IPS DF 6.9 (cell line): ENCODE results near the gene STMND1.
"Not testable (repeated sequence)": the region's sequence is repeated elsewhere in the genome, so short reads cannot be mapped to it uniquely, and the experiment has no call there.

Source experiments
- DNase-seq: peaks from one replicate; pipeline ENCODE4 v3.0.0-alpha.2; 2013; ENCODE audit warnings: low read depth, low spot score
- H3K27ac ChIP-seq: one replicate; pipeline ENCODE4 v1.5.1; 2013; ENCODE audit warnings: low read length, control low read depth
- H3K27me3 ChIP-seq: 2 replicates; pipeline ENCODE4 v1.6.1; 2013; ENCODE audit warnings: mild to moderate bottlenecking, low read length; ENCODE audit not compliant: control insufficient read depth, insufficient read depth
- H3K36me3 ChIP-seq: 2 replicates; pipeline ENCODE4 v1.6.1; 2013; ENCODE audit warnings: low read length; ENCODE audit not compliant: control insufficient read depth, insufficient read depth
- H3K4me1 ChIP-seq: 2 replicates; pipeline ENCODE4 v1.6.1; 2013; ENCODE audit warnings: low read length; ENCODE audit not compliant: control insufficient read depth, insufficient read depth
- H3K4me3 ChIP-seq: 2 replicates; pipeline ENCODE4 v1.5.1; 2013; ENCODE audit warnings: mild to moderate bottlenecking, low read length
- H3K9me3 ChIP-seq: 2 replicates; pipeline ENCODE4 v1.6.1; 2013; ENCODE audit warnings: low read length, inconsistent platforms; ENCODE audit not compliant: control insufficient read depth, insufficient read depth
- WGBS: extraction: QIAGEN DNeasy Blood & Tissue Kit; methylation state at CpG from one replicate; pipeline ENCODE4 v1.1.7; 2013; ENCODE audit warnings: mixed read lengths, missing lambda C conversion rate; ENCODE audit not compliant: insufficient read length, insufficient coverage; 5-methylcytosine and 5-hydroxymethylcytosine counted together

STMND1 gene

DNA sequence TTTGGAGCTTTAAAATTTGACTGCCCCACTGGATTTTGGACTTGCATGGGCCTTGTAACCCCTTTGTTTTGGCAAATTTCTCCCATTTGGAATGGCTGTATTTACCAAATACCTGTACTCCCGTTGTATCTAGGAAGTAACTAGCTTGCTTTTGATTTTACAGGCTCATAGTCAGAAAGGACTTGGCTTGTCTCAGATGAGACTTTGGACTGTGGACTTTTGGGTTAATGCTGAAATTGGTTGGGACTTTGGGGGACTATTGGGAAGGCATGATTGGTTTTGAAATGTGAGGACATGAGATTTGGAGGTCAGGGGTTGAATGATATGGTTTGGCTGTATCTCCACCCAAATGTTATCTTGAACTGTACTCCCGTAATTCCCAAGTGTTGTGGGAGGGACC lies 31.4 kb upstream of the STMND1 start:
- not testable (repeated sequence) for H3K36me3 ChIP-seq, H3K27me3 ChIP-seq, H3K27ac ChIP-seq, H3K9me3 ChIP-seq, H3K4me1 ChIP-seq, DNase-seq, H3K4me3 ChIP-seq
- no CpG with 5 or more reads among the region's 2 CpGs for WGBS

DNA sequence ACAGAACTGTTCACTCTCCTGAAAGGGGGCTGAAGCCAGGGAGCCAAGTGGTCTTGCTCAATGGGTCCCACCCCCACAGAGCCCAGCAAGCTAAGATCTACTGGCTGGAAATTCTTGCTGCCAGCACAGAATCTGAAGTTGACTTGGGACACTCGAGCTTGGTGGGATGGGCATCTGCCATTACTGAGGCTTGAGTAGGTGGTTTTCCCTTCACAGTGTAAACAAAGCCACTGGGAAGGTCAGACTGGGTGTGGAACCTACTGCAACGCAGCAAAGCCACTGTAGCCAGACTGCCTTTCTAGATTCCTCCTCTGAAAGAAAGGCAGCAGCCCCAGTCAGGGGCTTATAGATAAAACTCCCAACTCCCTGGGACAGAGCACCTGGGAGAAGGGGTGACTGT lies 28.3 kb upstream of the STMND1 start:
- not testable (repeated sequence) for H3K4me3 ChIP-seq, H3K27ac ChIP-seq
- no CpG with 5 or more reads among the region's 2 CpGs for WGBS

DNA sequence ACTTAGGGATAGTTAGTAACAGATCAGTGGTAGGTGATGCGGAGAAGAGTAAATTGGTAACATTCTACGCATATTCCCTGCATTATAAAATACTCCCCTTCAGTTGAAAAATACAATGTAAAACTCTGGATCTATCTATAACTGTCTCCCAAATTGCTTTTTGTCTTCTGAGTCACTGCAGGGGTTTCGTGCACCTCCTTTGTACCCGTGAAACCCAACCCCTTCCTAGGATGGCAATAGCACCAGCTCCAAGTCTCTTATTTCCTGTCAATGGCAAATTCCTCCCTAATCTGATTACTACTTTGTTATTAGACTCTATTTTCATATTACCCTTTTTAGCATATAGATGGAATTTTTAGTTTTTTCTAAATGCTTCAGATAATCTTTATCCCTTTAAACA lies 20.6 kb upstream of the STMND1 start:
- H3K9me3 ChIP-seq = no peaks in the 10 kb centered on the region
- no peak for DNase-seq
- H3K27me3 ChIP-seq = no peaks in the 10 kb centered on the region
- no peaks in the 10 kb centered on the region for H3K36me3 ChIP-seq
- no peak overlapping the region for H3K27ac ChIP-seq
- WGBS = no CpG with 5 or more reads among the region's 4 CpGs
- no peak overlapping the region for H3K4me3 ChIP-seq
- no peaks in the 10 kb centered on the region for H3K4me1 ChIP-seq

More for the DNA sequence above, 28.3 kb upstream of the STMND1 start:
- DNase-seq, H3K4me1 ChIP-seq, H3K9me3 ChIP-seq, H3K36me3 ChIP-seq, H3K27me3 ChIP-seq: not testable (repeated sequence)

DNA sequence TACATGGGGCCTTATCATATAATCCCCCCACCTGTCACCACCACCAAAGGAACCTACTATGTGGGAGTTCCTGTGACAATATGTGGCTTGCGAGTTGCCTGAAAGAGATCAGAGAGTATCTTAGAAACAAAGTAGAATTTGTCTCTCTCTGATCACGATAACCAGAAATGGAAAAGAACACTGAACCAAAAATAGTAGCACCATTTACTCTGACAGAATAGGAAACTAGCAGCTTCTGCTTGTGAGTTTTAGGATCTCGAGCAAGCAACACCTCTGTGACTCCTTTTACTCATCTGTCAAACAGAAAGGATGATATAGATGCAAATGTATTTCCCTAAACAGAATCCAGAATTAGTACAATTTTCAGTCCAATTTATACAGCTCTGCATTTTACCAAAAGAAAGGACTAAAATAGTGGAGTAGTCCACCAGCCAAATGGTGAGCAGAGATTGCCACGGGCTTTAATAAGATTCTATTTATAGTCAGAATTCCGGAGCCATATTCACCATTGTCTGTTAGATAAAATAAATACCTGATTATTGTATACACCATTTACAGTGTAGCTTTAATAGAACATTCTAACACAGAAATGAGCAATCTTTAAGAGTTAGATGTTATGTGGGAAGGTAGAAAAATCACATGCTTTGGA lies 19.9 kb upstream of the STMND1 start:
- Histone ChIP-seq H3K4me1 (no peaks in the 10 kb centered on the region), H3K27me3 (no peaks in the 10 kb centered on the region), H3K9me3 (no peaks in the 10 kb centered on the region), H3K4me3 (no peak overlapping the region), H3K36me3 (no peaks in the 10 kb centered on the region), H3K27ac (no peak overlapping the region)
- DNase-seq = no peak
- WGBS = no CpG with 5 or more reads among the region's 5 CpGs

DNA sequence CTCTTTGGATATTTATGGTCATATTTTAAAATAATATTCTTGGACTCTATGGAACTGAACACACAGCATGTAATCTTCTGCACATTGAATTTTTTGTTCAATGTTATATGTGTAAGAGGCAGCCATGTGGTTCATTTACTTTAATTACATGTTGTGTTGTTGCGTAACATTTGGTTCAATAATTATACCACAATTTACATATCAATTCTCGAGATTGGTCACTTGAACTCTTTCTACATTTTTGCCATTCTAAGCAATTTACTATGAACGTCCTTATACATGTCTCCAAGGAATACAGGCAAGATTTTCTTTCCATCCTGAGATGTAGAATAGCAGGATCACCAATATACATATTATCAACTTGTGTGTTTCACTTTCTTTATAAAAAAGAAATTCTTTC lies 18.5 kb upstream of the STMND1 start:
- Histone ChIP-seq H3K27me3 (no peaks in the 10 kb centered on the region), H3K4me3 (no peak overlapping the region), H3K27ac (no peak overlapping the region), H3K36me3 (no peaks in the 10 kb centered on the region), H3K9me3 (no peaks in the 10 kb centered on the region), H3K4me1 (no peaks in the 10 kb centered on the region)
- no CpG with 5 or more reads among the region's 3 CpGs for WGBS
- DNase-seq = no peak

DNA sequence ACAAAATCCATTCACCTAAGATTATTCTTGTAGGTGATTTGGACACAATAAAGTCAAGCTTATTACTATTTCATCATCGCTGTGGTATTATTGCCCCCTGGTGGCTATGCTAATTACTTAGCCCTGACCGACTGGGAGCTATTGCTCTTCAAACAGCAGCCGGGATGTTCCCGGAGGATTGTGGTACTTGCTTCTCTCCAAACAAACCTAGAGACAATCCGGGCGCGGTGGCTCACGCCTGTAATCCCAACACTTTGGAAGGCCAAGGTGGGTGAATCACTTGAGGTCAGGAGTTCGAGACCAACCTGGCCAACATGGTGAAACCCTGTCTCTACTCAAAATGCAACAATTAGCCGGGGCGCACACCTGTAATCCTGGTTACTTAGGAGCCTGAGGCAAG lies 15.4 kb upstream of the STMND1 start:
- H3K36me3 ChIP-seq = no peaks in the 10 kb centered on the region
- no peaks in the 10 kb centered on the region for H3K9me3 ChIP-seq
- DNase-seq = no peak
- WGBS = no CpG with 5 or more reads among the region's 11 CpGs
- H3K27me3 ChIP-seq = no peaks in the 10 kb centered on the region
- no peaks in the 10 kb centered on the region for H3K4me1 ChIP-seq
- H3K27ac ChIP-seq = no peak overlapping the region
- H3K4me3 ChIP-seq = no peak overlapping the region

DNA sequence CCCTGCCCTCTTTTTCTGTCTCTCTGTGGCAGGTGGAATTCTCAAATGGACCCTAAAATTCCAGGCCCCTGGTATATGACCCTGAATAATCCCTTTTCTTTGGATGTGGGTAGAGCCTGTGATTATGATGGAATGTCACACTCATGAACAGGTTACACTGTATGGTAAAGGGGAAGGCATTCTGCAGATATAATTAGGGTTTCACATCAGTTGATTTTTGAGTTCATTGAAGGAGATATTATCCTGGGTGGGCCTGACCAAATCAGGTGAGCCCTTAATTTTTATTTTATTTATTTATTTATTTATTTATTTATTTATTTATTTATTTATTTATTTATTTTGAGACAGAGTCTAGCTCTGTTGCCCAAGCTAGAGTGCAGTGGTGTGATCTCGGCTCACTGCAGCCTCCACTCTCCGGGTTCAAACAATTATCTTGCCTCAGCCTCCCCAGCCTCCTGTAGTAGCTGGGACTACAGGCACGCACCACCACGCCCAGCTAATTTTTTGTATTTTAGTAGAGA lies 13.7 kb upstream of the STMND1 start:
- Histone ChIP-seq H3K27me3 (no peaks in the 10 kb centered on the region), H3K4me3 (no peak overlapping the region), H3K36me3 (no peaks in the 10 kb centered on the region), H3K4me1 (no peaks in the 10 kb centered on the region), H3K27ac (no peak overlapping the region), H3K9me3 (no peaks in the 10 kb centered on the region)
- WGBS = no CpG with 5 or more reads among the region's 4 CpGs
- DNase-seq = no peak

DNA sequence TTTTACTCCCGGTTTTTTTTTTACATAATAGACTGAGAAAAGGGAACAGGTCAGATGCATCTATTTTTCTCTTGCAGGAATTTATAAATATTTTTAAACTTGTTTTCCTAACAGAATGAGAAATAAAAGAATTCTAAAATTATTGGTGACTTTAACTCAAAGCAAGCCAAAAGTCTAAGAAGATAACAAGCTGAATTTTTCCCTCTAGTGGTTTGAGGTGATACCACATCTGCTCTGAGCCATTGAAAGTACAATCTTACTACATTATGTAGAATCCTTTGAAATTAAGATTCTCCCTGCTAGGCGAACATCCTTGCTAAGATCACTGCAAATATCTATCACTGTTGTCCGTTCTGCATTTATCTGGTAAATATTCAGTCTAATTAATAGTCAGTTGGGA lies 10.7 kb upstream of the STMND1 start:
- no CpG with 5 or more reads among the region's 3 CpGs for WGBS
- H3K27me3 ChIP-seq = no peaks in the 10 kb centered on the region
- 0 out of 2 replicates have a peak, but pooled peaks cover 1% of the 10 kb centered on the region for H3K4me1 ChIP-seq
- no peaks in the 10 kb centered on the region for H3K36me3 ChIP-seq
- no peak overlapping the region for H3K4me3 ChIP-seq
- no peaks in the 10 kb centered on the region for H3K9me3 ChIP-seq
- H3K27ac ChIP-seq = no peak overlapping the region
- DNase-seq = no peak

DNA sequence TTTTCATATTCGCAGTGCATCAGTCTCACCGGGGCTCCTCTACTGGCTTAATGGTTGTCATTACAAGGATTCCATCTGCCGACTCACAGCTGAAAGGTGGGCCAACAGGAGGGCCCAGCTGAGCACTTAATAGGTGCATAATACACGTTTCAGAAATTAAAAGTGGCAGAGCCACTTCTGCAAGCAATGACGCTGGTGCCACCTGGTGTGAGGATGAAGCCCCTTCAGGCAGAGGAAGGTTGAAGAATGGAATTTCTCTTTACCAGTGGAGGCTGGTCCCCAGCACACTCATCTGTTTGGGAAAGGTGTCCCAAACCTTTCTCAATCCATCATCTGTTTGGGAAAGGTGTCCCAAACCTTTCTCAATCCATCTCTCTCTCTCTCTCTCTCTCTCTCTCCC lies 8.2 kb upstream of the STMND1 start:
- no peak overlapping the region for H3K4me3 ChIP-seq
- H3K36me3 ChIP-seq = no peaks in the 10 kb centered on the region
- DNase-seq = no peak
- no peaks in the 10 kb centered on the region for H3K27me3 ChIP-seq
- H3K27ac ChIP-seq = no peak overlapping the region
- no peaks in the 10 kb centered on the region for H3K9me3 ChIP-seq
- 0 out of 2 replicates have a peak, but pooled peaks cover 1% of the 10 kb centered on the region for H3K4me1 ChIP-seq
- WGBS = no CpG with 5 or more reads among the region's 5 CpGs

DNA sequence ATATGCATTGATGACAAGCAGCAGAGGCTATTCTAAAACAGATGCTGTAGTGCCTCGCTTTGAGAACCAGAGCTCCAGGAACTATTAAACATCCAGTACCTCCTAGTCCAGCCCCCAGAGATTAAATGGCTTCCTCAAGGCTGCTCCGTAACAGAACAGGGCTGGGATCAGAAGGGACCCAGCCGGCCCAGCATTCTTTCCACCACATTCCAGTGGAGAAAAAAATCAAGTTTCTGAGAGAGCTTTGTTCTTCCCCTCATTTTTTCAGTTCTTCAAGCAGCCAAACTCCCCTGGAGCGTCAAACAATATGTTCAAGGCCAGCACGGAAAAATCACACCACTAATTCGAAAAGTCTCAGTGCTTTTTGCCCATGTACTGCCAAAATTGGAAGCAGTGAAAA lies 5.8 kb upstream of the STMND1 start:
- H3K27me3 ChIP-seq = no peaks in the 10 kb centered on the region; the same call in 1 of the 2 replicates
- H3K27ac ChIP-seq = no peak overlapping the region
- no peaks in the 10 kb centered on the region for H3K36me3 ChIP-seq
- 0 out of 2 replicates have a peak, but pooled peaks cover 1% of the 10 kb centered on the region for H3K4me1 ChIP-seq
- WGBS = no CpG with 5 or more reads among the region's 6 CpGs
- no peaks in the 10 kb centered on the region for H3K9me3 ChIP-seq
- no peak for DNase-seq
- H3K4me3 ChIP-seq = no peak overlapping the region

DNA sequence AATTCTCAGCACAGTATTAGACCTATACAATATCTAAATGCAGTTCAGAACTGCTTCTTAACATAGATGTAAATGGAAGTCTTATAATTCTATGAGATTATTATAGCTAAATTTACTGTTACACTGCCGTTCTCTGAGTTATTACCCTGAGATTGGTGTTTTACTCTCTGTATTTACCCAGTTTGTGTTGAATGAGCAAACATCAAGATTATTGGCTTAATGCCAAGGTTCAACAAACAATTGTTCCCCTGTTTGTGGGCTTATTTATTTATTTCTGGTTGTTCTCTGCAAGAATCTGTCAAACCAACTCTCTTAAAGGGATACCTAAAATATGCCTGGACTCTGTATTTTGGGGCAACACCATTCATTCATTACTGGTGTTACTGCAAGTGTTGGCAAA lies 5.2 kb upstream of the STMND1 start:
- WGBS = no CpG with 5 or more reads among the region's 1 CpG
- no peak for DNase-seq
- Histone ChIP-seq H3K27ac (no peak overlapping the region), H3K4me3 (no peak overlapping the region), H3K36me3 (no peaks in the 10 kb centered on the region), H3K27me3 (no peaks in the 10 kb centered on the region; the same call in 1 of the 2 replicates), H3K9me3 (no peaks in the 10 kb centered on the region), H3K4me1 (0 out of 2 replicates have a peak, but pooled peaks cover 1% of the 10 kb centered on the region)
